Liver (tissue), 3 donors: ENCODE data around the gene PIEZO2.

Source experiments
- ATF3 ChIP-seq: IDR thresholded peaks from 2 replicates; pipeline ENCODE4 v1.6.1; 2016; ENCODE audit warnings: antibody characterized with exemption
- CTCF ChIP-seq: fragments of 150-350 bp; IDR thresholded peaks from 2 replicates; pipeline ENCODE4 v1.5.1; 2017; ENCODE audit warnings: improper control_type of control experiment, low read depth, low read length; ENCODE audit not compliant: missing input control
- EGR1 ChIP-seq, 2 donors: IDR thresholded peaks; 2 replicates each; pipeline ENCODE4 v1.6.1; 2016 to 2018; ENCODE audit warnings: antibody characterized with exemption in 2 of 2, low read depth in 2 of 2
- GABPA ChIP-seq, 2 donors: IDR thresholded peaks in 1 of 2; conservative IDR thresholded peaks in 1 of 2; 2 replicates each; pipeline ENCODE4 v1.6.1; 2016; ENCODE audit warnings: antibody characterized with exemption in 2 of 2, mild to moderate bottlenecking in 1 of 2, moderate library complexity in 1 of 2
- TAF1 ChIP-seq: conservative IDR thresholded peaks from 2 replicates; pipeline ENCODE4 v1.6.1; 2016; ENCODE audit warnings: antibody characterized with exemption, mild to moderate bottlenecking
- donor health status: healthy.
- donor health status: healthy.

- no peak for TF ChIP-seq CTCF
- TF ChIP-seq TAF1: no peak
- TF ChIP-seq GABPA (IDR thresholded peaks at IDR 0.05 in 1 of 2, conservative IDR thresholded peaks at IDR 0.05 in 1 of 2): no peak
- no peak for TF ChIP-seq EGR1 (IDR thresholded peaks at IDR 0.05; ENCODE audit: low read depth in 2 of 2)
- no peak for TF ChIP-seq ATF3
These were observed 422.9 kb downstream of the PIEZO2 start for GRCh38 chr18:10726198-10727068.
